Chondrocyte (in vitro differentiated cells): ENCODE measurements around the gene NOX3. TPM values are rescaled to one million over a fixed set of nuclear protein-coding genes. Genes with fewer than 3 reads are reported as not detected.
A peak's percentile ranks its signal among the peaks of the same experiment; 100 is the strongest.

Source experiments
- DNase-seq: peaks from one replicate; pipeline ENCODE4 v3.0.0; 2021; ENCODE audit warnings: mixed read lengths, low spot score
- H3K27ac Mint-ChIP-seq: one replicate; pipeline ENCODE4 v1.8.0; 2021; ENCODE audit warnings: mild to moderate bottlenecking, moderate library complexity, mixed read lengths; ENCODE audit not compliant: unreplicated experiment
- H3K27me3 Mint-ChIP-seq: 2 replicates; pipeline ENCODE4 v1.8.0; 2021; ENCODE audit warnings: low read depth, mixed read lengths
- H3K36me3 Mint-ChIP-seq: 2 replicates; pipeline ENCODE4 v1.8.0; 2021; ENCODE audit warnings: low read depth, mixed read lengths
- H3K4me1 Mint-ChIP-seq: 2 replicates; pipeline ENCODE4 v1.8.0; 2021; ENCODE audit warnings: low read depth, mild to moderate bottlenecking, mixed read lengths
- H3K4me3 Mint-ChIP-seq: one replicate; pipeline ENCODE4 v1.8.0; 2021; ENCODE audit warnings: mild to moderate bottlenecking, moderate library complexity, mixed read lengths; ENCODE audit not compliant: unreplicated experiment
- H3K9me3 Mint-ChIP-seq: 2 replicates; pipeline ENCODE4 v1.8.0; 2021; ENCODE audit warnings: low read depth, mixed read lengths
- total RNA-seq: library from RNA; stranded (reverse); gene quantifications from 3 replicates; pipeline ENCODE4 v1.2.1, GENCODE V29; 2021
- TF ChIP-seq, protein P1 (sequence below): fragments of 200-600 bp; sonication (generic); IDR thresholded peaks from 2 replicates; pipeline ENCODE4 v1.5.0; 2021; ENCODE audit warnings: antibody characterized with exemption, mild to moderate bottlenecking, moderate library complexity

The NOX3 gene
- total RNA-seq, 1 donor from 2014 or later: not detected

DNA sequence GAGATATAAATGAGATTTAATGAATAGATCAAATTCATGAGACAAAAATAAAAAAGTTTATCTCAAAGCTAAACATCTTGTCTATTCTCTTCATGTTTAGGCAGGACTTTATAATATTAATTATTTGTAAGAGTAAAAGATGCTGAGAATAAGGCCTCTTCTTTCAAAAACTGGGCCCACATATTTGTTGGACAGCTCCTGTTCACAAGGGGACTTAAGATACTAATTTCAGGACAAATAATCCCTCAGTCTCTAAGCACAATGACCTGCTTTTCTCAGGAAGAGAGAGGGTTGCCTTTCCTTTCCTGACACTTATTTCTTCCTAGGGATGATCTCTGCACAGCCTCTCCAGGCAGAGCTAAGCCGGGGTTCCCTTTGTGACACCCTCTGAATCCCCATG lies 43.3 kb downstream of the NOX3 start:
- H3K9me3 Mint-ChIP-seq: peaks cover 2% of the 10 kb centered on the region
- H3K27me3 Mint-ChIP-seq: no peaks in the 10 kb centered on the region
- H3K4me3 Mint-ChIP-seq: no peak overlapping the region
- TF ChIP-seq, protein P1, sequence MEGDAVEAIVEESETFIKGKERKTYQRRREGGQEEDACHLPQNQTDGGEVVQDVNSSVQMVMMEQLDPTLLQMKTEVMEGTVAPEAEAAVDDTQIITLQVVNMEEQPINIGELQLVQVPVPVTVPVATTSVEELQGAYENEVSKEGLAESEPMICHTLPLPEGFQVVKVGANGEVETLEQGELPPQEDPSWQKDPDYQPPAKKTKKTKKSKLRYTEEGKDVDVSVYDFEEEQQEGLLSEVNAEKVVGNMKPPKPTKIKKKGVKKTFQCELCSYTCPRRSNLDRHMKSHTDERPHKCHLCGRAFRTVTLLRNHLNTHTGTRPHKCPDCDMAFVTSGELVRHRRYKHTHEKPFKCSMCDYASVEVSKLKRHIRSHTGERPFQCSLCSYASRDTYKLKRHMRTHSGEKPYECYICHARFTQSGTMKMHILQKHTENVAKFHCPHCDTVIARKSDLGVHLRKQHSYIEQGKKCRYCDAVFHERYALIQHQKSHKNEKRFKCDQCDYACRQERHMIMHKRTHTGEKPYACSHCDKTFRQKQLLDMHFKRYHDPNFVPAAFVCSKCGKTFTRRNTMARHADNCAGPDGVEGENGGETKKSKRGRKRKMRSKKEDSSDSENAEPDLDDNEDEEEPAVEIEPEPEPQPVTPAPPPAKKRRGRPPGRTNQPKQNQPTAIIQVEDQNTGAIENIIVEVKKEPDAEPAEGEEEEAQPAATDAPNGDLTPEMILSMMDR: no peak
- peaks cover under 1% of the 10 kb centered on the region for H3K4me1 Mint-ChIP-seq
- DNase-seq: no peak
- H3K27ac Mint-ChIP-seq: no peak overlapping the region
- no peaks in the 10 kb centered on the region for H3K36me3 Mint-ChIP-seq

DNA sequence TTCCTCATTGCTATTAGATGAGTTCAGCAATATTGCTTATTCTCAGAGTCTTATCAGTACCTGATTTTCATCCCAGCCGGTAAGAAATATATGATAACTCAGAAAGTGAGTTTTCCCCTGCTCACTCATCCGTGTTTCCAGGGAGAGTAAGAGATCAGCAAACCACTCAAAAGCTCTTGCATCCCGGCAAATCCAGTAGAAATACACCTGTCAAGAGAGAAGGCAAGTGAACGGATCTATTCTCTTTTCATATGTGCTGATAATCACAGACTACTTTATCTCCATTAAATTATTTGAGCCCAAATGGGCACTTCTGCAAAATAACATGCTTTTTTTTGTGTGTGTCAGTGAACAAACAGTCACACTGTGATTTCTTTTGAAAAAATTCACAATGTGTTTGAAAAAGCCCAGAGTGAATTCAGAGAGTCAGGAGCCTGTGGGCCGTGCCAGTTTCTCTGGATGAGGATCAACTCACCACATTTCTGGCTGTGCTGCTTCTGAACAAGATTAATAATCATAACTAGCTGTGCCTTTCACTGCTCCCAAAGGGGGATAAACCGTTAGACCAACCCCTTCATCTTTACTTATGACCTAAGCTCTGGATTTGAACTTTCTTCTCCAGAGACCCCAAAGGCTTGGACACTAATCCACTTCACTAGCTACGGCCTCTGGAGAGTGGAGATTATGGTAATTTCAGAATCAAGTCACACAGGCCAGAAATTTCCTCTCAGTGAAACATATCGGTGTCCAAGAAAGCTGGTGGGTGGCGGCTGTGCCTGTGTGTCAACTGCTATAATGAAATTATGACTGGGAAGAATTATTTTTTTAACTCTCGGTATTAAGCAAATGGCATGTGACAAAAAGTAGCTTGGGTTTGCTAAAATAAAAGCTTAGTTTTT lies 44.2 kb downstream of the NOX3 start:
- TF ChIP-seq, protein P1: no peak
- no peak overlapping the region for H3K27ac Mint-ChIP-seq
- no peaks in the 10 kb centered on the region for H3K4me1 Mint-ChIP-seq

DNA sequence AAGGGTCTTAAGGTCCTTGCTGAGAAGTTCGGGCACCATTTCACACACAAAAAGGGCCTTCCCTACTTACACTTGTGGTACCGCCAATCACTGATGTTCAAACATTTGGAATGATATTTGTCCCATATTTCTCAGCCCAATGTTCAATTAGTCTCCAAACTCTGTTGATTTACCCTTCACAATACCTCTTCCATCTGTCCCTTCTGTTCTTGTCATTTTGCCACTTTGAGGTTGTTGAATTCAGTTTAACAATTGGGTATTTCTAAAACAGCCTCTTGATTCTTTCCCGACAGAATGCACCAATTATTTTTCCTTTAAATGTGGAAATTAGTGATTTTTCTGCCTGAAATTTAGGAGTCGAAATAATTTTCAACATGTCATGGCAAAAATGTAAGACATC lies 46.2 kb downstream of the NOX3 start:
- H3K27me3 Mint-ChIP-seq: no peaks in the 10 kb centered on the region
- TF ChIP-seq, protein P1: no peak
- peaks cover 2% of the 10 kb centered on the region for H3K9me3 Mint-ChIP-seq

More for the DNA sequence above, 44.2 kb downstream of the NOX3 start:
- H3K36me3 Mint-ChIP-seq: no peaks in the 10 kb centered on the region
- H3K9me3 Mint-ChIP-seq: peaks cover 2% of the 10 kb centered on the region
- no peak overlapping the region for H3K4me3 Mint-ChIP-seq
- no peak for DNase-seq
- H3K27me3 Mint-ChIP-seq: no peaks in the 10 kb centered on the region

DNA sequence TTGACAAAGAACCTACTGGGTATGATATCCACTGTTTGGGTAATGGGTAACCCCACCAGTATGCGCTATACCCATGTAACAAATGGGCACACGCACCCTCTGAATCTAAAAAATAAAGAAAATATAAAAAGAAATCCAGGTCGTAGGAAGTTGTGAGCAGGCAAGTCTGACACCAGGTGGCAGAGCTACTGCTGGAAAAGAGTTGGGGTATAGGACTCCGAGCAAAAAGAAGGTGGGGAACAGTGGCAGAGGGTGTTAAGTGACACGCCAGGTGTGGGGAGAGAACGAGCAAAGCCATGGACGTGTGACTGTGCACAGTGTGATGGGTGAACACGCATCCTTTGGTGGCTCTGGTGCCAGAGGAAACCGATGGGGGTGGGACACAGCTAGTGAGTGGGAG lies 46.7 kb downstream of the NOX3 start:
- no peaks in the 10 kb centered on the region for H3K36me3 Mint-ChIP-seq
- DNase-seq: no peak
- H3K4me3 Mint-ChIP-seq: no peak overlapping the region
- no peaks in the 10 kb centered on the region for H3K4me1 Mint-ChIP-seq
- peaks cover 2% of the 10 kb centered on the region for H3K9me3 Mint-ChIP-seq
- no peaks in the 10 kb centered on the region for H3K27me3 Mint-ChIP-seq
- TF ChIP-seq, protein P1: peak; percentile 10
- no peak overlapping the region for H3K27ac Mint-ChIP-seq

More for the DNA sequence above, 46.2 kb downstream of the NOX3 start:
- Mint-ChIP-seq H3K4me1 (no peaks in the 10 kb centered on the region), H3K4me3 (no peak overlapping the region), H3K27ac (no peak overlapping the region), H3K36me3 (no peaks in the 10 kb centered on the region)
- no peak for DNase-seq

DNA sequence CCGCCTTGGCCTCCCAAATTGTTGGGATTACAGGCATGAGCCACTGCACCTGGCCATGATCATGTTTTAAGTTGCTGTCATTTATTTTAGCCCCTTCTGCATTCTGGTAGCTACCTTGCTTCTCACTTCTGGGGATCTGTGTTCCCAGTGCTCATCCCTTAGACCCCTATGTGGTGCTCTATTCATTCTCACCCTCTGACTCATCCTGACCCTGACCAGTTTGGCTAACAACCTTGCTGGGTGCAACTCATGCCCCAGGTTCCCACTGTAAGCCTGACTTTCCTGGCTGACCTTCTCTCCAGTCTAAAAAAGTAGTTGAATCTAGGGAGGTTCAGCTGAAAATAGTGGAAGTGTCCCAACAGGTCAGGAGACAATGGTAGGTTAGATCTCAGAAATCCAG lies 47.4 kb downstream of the NOX3 start:
- Mint-ChIP-seq H3K27me3 (no peaks in the 10 kb centered on the region), H3K36me3 (no peaks in the 10 kb centered on the region), H3K9me3 (peaks cover 2% of the 10 kb centered on the region), H3K27ac (no peak overlapping the region), H3K4me1 (no peaks in the 10 kb centered on the region), H3K4me3 (no peak overlapping the region)
- TF ChIP-seq, protein P1: no peak
- no peak for DNase-seq
